ENCODE results near the gene INPP5A.

Gene INPP5A

GRCh38 chr10:132634241-132634946, 96.8 kb downstream of the INPP5A start:
- no peak for DNase-seq

GRCh38 chr10:132634947-132635271, 97.3 kb downstream of the INPP5A start:
- DNase-seq = no peak

GRCh38 chr10:132636358-132636757, 98.8 kb downstream of the INPP5A start:
- no peak for DNase-seq

- DNase-seq = peak; percentile 22 to 28
These were observed 100.0 kb downstream of the INPP5A start for GRCh38 chr10:132637477-132638129.

GRCh38 chr10:132638130-132638515, 100.5 kb downstream of the INPP5A start:
- DNase-seq = no peak

GRCh38 chr10:132639470-132639869, 101.9 kb downstream of the INPP5A start:
- DNase-seq = no peak

GRCh38 chr10:132640326-132641125, 102.9 kb downstream of the INPP5A start:
- no peak for DNase-seq

GRCh38 chr10:132641401-132641800, 103.8 kb downstream of the INPP5A start:
- no peak for DNase-seq

- no peak for DNase-seq
These were observed 104.6 kb downstream of the INPP5A start for GRCh38 chr10:132641966-132642731.

GRCh38 chr10:132642732-132643008, 105.1 kb downstream of the INPP5A start:
- DNase-seq = no peak

- DNase-seq = no peak
These were observed 106.3 kb downstream of the INPP5A start for GRCh38 chr10:132643709-132644526.

- DNase-seq = no peak
These were observed 107.1 kb downstream of the INPP5A start for GRCh38 chr10:132644527-132645246.

GRCh38 chr10:132645247-132645530, 107.6 kb downstream of the INPP5A start:
- no peak for DNase-seq

GRCh38 chr10:132645630-132646442, 108.2 kb downstream of the INPP5A start:
- DNase-seq = no peak

GRCh38 chr10:132646443-132647097, 109.0 kb downstream of the INPP5A start:
- no peak for DNase-seq

GRCh38 chr10:132647424-132647823, 109.8 kb downstream of the INPP5A start:
- no peak for DNase-seq

- no peak for DNase-seq
These were observed 110.7 kb downstream of the INPP5A start for GRCh38 chr10:132648072-132648850.

GRCh38 chr10:132648851-132649528, 111.4 kb downstream of the INPP5A start:
- no peak for DNase-seq
